ENCODE data around the gene BTBD2.
A peak's percentile ranks its signal among the peaks of the same experiment; 100 is the strongest.

GRCh38 chr19:2048959-2049740, 33.6 kb upstream of the BTBD2 start:
- TF ChIP-seq BCL11A (IDR thresholded peaks at IDR 0.05; ENCODE audit: low read depth in 2 of 2, low read length in 2 of 2) = no peak
- no peak for TF ChIP-seq JUN (IDR thresholded peaks at IDR 0.05; ENCODE audit: low read depth, low read length)
- no peak for TF ChIP-seq HDAC6 (IDR thresholded peaks at IDR 0.05; ENCODE audit: low read depth, low read length)
- TF ChIP-seq, protein P1, sequence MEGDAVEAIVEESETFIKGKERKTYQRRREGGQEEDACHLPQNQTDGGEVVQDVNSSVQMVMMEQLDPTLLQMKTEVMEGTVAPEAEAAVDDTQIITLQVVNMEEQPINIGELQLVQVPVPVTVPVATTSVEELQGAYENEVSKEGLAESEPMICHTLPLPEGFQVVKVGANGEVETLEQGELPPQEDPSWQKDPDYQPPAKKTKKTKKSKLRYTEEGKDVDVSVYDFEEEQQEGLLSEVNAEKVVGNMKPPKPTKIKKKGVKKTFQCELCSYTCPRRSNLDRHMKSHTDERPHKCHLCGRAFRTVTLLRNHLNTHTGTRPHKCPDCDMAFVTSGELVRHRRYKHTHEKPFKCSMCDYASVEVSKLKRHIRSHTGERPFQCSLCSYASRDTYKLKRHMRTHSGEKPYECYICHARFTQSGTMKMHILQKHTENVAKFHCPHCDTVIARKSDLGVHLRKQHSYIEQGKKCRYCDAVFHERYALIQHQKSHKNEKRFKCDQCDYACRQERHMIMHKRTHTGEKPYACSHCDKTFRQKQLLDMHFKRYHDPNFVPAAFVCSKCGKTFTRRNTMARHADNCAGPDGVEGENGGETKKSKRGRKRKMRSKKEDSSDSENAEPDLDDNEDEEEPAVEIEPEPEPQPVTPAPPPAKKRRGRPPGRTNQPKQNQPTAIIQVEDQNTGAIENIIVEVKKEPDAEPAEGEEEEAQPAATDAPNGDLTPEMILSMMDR (IDR thresholded peaks at IDR 0.05; ENCODE audit: control extremely low read depth in 1 of 3, insufficient read depth in 1 of 3, low read depth in 1 of 3, low read length in 3 of 3) = no peak
- TF ChIP-seq PHF8 (conservative IDR thresholded peaks at IDR 0.05; ENCODE audit: low read depth, low read length) = no peak
- TF ChIP-seq TBP (IDR thresholded peaks at IDR 0.05; ENCODE audit: low read depth, low read length) = no peak
- no peak for TF ChIP-seq RFX5 (IDR thresholded peaks at IDR 0.05; ENCODE audit: borderline replicate concordance, low read depth, low read length)
- TF ChIP-seq, protein P2, sequence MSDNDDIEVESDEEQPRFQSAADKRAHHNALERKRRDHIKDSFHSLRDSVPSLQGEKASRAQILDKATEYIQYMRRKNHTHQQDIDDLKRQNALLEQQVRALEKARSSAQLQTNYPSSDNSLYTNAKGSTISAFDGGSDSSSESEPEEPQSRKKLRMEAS (IDR thresholded peaks at IDR 0.05) = no peak
- TF ChIP-seq SRF (IDR thresholded peaks at IDR 0.05; ENCODE audit: low read depth, low read length) = no peak
- no peak; a peak in 1 of 3 replicates for TF ChIP-seq POLR2A (IDR thresholded peaks at IDR 0.05; ENCODE audit: control extremely low read depth in 1 of 2, low read depth in 2 of 2, low read length in 2 of 2)
- no peak for TF ChIP-seq EP300 (IDR thresholded peaks at IDR 0.05; ENCODE audit: borderline replicate concordance in 1 of 2, low read depth in 2 of 2, low read length in 2 of 2)
- TF ChIP-seq POU5F1 (IDR thresholded peaks at IDR 0.05; ENCODE audit: low read depth, low read length) = no peak
- TF ChIP-seq POLR2AphosphoS5 (IDR thresholded peaks at IDR 0.05; ENCODE audit: low read depth, low read length) = 0 out of 2 replicates have a peak, but pooled peaks have one; percentile 14
